Astrocyte (in vitro differentiated cells and primary cell): ENCODE results near the gene TIAL1. TPM values are rescaled to one million over a fixed set of nuclear protein-coding genes. Genes with fewer than 3 reads are reported as not detected.

ENCODE experiments used
- DNase-seq: peaks from one replicate; pipeline ENCODE4 v3.0.0-alpha.2; 2010; ENCODE audit warnings: low read depth
- FAIRE-seq: peaks from 2 replicates; lab custom pipeline; 2011; peaks lifted over from hg19 to GRCh38; lab: Jason Lieb, UNC
- H2AFZ ChIP-seq: 2 replicates; pipeline ENCODE4 v1.6.0; 2012; ENCODE audit warnings: low read depth, low read length, inconsistent platforms
- H3K27ac ChIP-seq: 2 replicates; pipeline ENCODE4 v1.5.1; 2011; ENCODE audit warnings: low read depth, low read length, inconsistent platforms
- H3K27me3 ChIP-seq: 2 replicates; pipeline ENCODE4 v1.6.0; 2011; ENCODE audit warnings: low read length, inconsistent platforms; ENCODE audit not compliant: insufficient read depth
- H3K36me3 ChIP-seq: 2 replicates; pipeline ENCODE4 v1.5.1; 2011; ENCODE audit warnings: low read length, inconsistent platforms; ENCODE audit not compliant: insufficient read depth
- H3K4me1 ChIP-seq: 2 replicates; pipeline ENCODE4 v1.5.1; 2011; ENCODE audit warnings: low read length, inconsistent platforms; ENCODE audit not compliant: insufficient read depth
- H3K4me2 ChIP-seq: 2 replicates; pipeline ENCODE4 v1.6.0; 2012; ENCODE audit warnings: low read length, inconsistent platforms
- H3K4me3 ChIP-seq: 2 replicates; pipeline ENCODE4 v1.5.1; 2011; ENCODE audit warnings: low read depth, mild to moderate bottlenecking, low read length, inconsistent platforms; ENCODE audit not compliant: insufficient read depth
- H3K79me2 ChIP-seq: 2 replicates; pipeline ENCODE4 v1.6.0; 2012; ENCODE audit warnings: mild to moderate bottlenecking, low read length, inconsistent platforms; ENCODE audit not compliant: insufficient read depth
- H3K9ac ChIP-seq: 2 replicates; pipeline ENCODE4 v1.6.0; 2012; ENCODE audit warnings: mild to moderate bottlenecking, low read length, inconsistent platforms
- H3K9me3 ChIP-seq: 2 replicates; pipeline ENCODE4 v1.5.1; 2012; ENCODE audit warnings: low read depth, mild to moderate bottlenecking, low read length, inconsistent platforms; ENCODE audit not compliant: insufficient read depth
- H4K20me1 ChIP-seq: 2 replicates; pipeline ENCODE4 v1.6.0; 2012; ENCODE audit warnings: low read length, inconsistent platforms; ENCODE audit not compliant: insufficient read depth
- H3K27ac Mint-ChIP-seq: one replicate; pipeline ENCODE4 v1.8.0; 2021; ENCODE audit warnings: mild to moderate bottlenecking, mixed read lengths; ENCODE audit not compliant: unreplicated experiment
- H3K27me3 Mint-ChIP-seq: one replicate; pipeline ENCODE4 v1.8.0; 2021; ENCODE audit warnings: low read depth, mixed read lengths; ENCODE audit not compliant: unreplicated experiment
- H3K36me3 Mint-ChIP-seq: one replicate; pipeline ENCODE4 v1.8.0; 2021; ENCODE audit warnings: low read depth, mixed read lengths; ENCODE audit not compliant: unreplicated experiment
- H3K4me1 Mint-ChIP-seq: one replicate; pipeline ENCODE4 v1.8.0; 2021; ENCODE audit warnings: low read depth, mixed read lengths; ENCODE audit not compliant: unreplicated experiment
- H3K4me3 Mint-ChIP-seq: one replicate; pipeline ENCODE4 v1.8.0; 2021; ENCODE audit warnings: mild to moderate bottlenecking, moderate library complexity, mixed read lengths; ENCODE audit not compliant: unreplicated experiment
- H3K9me3 Mint-ChIP-seq: one replicate; pipeline ENCODE4 v1.8.0; 2021; ENCODE audit warnings: mild to moderate bottlenecking, mixed read lengths; ENCODE audit not compliant: unreplicated experiment
- CTCF ChIP-seq: IDR thresholded peaks from 2 replicates; pipeline ENCODE4 v1.5.1; 2011; ENCODE audit warnings: low read depth, mild to moderate bottlenecking, inconsistent platforms, low read length, moderate library complexity; ENCODE audit not compliant: insufficient read depth
- EZH2 ChIP-seq: IDR thresholded peaks from 2 replicates; pipeline ENCODE4 v1.6.1; 2012; ENCODE audit warnings: mild to moderate bottlenecking, low read length, inconsistent platforms; ENCODE audit not compliant: insufficient read depth
- total RNA-seq: library from RNA; stranded (reverse); gene quantifications from 2 replicates; pipeline ENCODE4 v1.2.1, GENCODE V29; 2021

The TIAL1 gene
- total RNA-seq, 1 donor from 2014 or later: 155 TPM

DNA sequence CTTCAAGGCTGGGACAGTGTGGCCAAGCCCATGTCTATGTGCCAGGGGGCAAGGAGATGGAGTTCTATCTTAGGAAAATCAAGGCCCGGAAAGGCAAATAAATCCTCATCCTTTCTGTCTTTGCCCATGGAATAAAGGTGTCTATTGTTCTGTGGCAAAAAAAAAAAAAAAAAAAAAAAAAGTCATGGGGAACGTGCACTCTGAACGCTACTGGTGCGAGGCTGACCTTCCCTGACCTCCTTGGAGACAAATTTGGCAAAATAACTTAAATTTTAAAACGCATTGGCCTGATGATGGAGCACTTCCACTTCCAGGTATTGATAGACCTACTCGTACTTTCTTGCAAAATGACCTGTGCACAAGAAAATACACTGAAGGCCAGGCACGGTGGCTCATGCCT is 42.2 kb upstream of the TIAL1 start:
- TF ChIP-seq EZH2 (no peak), CTCF (no peak)
- H3K9ac ChIP-seq: no peak overlapping the region
- no peaks in the 10 kb centered on the region for H3K36me3 Mint-ChIP-seq
- no peaks in the 10 kb centered on the region for H3K4me1 ChIP-seq
- FAIRE-seq: no peak
- no peak overlapping the region for H3K4me3 Mint-ChIP-seq
- H3K36me3 ChIP-seq: no peaks in the 10 kb centered on the region
- H3K27ac ChIP-seq: no peak overlapping the region
- no peak overlapping the region for H3K27ac Mint-ChIP-seq
- H3K79me2 ChIP-seq: no peaks in the 10 kb centered on the region
- H3K27me3 ChIP-seq: no peaks in the 10 kb centered on the region
- peaks cover under 1% of the 10 kb centered on the region for H3K4me1 Mint-ChIP-seq
- H3K4me2 ChIP-seq: no peak overlapping the region
- H2AFZ ChIP-seq: no peak overlapping the region
- no peak overlapping the region for H3K4me3 ChIP-seq
- no peak for DNase-seq
- H3K9me3 Mint-ChIP-seq: peaks cover 7% of the 10 kb centered on the region
- no peaks in the 10 kb centered on the region for H3K27me3 Mint-ChIP-seq
- no peaks in the 10 kb centered on the region for H3K9me3 ChIP-seq
- H4K20me1 ChIP-seq: no peaks in the 10 kb centered on the region

GRCh38 chr10:119637631-119638030 is 40.9 kb upstream of the TIAL1 start:
- Histone ChIP-seq H3K27me3 (no peaks in the 10 kb centered on the region), H4K20me1 (no peaks in the 10 kb centered on the region), H3K4me3 (no peak overlapping the region), H3K9me3 (no peaks in the 10 kb centered on the region), H3K4me2 (no peak overlapping the region), H3K79me2 (no peaks in the 10 kb centered on the region), H3K9ac (no peak overlapping the region), H3K4me1 (no peaks in the 10 kb centered on the region), H2AFZ (no peak overlapping the region), H3K27ac (no peak overlapping the region), H3K36me3 (no peaks in the 10 kb centered on the region)
- H3K36me3 Mint-ChIP-seq: no peaks in the 10 kb centered on the region
- no peak overlapping the region for H3K27ac Mint-ChIP-seq
- DNase-seq (no peak), FAIRE-seq (no peak)
- no peak for TF ChIP-seq EZH2
- TF ChIP-seq CTCF: no peak
- H3K4me3 Mint-ChIP-seq: no peak overlapping the region
- no peaks in the 10 kb centered on the region for H3K9me3 Mint-ChIP-seq
- H3K27me3 Mint-ChIP-seq: no peaks in the 10 kb centered on the region
- H3K4me1 Mint-ChIP-seq: peaks cover 1% of the 10 kb centered on the region

DNA sequence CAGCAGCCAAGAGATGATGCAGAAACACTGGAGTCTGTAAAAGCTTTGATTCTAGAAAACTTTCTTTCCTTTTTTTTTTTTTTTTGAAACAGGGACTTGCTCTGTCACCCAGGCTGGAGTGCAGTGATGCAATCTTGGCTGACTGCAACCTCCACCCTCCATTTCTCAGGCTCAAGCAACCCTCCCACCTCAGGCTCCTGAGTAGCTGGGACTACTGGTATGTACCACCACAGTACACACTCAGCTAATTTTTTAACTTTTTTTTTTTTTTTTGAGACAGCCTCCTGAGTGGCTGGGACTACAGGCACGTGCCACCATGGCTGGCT is 37.4 kb upstream of the TIAL1 start:
- no peaks in the 10 kb centered on the region for H3K27me3 ChIP-seq
- TF ChIP-seq EZH2 (no peak), CTCF (no peak)
- H3K4me3 ChIP-seq: no peak overlapping the region
- H3K9me3 ChIP-seq: no peaks in the 10 kb centered on the region
- peaks cover 1% of the 10 kb centered on the region for H3K4me1 Mint-ChIP-seq
- H2AFZ ChIP-seq: no peak overlapping the region
- H4K20me1 ChIP-seq: no peaks in the 10 kb centered on the region
- no peaks in the 10 kb centered on the region for H3K4me1 ChIP-seq
- DNase-seq (no peak), FAIRE-seq (no peak)
- no peaks in the 10 kb centered on the region for H3K9me3 Mint-ChIP-seq
- H3K9ac ChIP-seq: no peak overlapping the region
- no peak overlapping the region for H3K27ac Mint-ChIP-seq
- no peaks in the 10 kb centered on the region for H3K36me3 Mint-ChIP-seq
- H3K27ac ChIP-seq: no peak overlapping the region
- peaks cover 3% of the 10 kb centered on the region for H3K27me3 Mint-ChIP-seq
- no peak overlapping the region for H3K4me3 Mint-ChIP-seq
- no peak overlapping the region for H3K4me2 ChIP-seq
- no peaks in the 10 kb centered on the region for H3K79me2 ChIP-seq
- H3K36me3 ChIP-seq: no peaks in the 10 kb centered on the region
